Right renal cortex interstitium (tissue), 3 donors: ENCODE measurements around the gene CAMKV. TPM values are rescaled to one million over a fixed set of nuclear protein-coding genes. Genes with fewer than 3 reads are reported as not detected.
"Not testable (repeated sequence)": the region's sequence is repeated elsewhere in the genome, so short reads cannot be mapped to it uniquely, and the experiment has no call there.

ENCODE experiments used
- DNase-seq, 3 donors: peaks; one replicate each; pipeline ENCODE4 v3.0.0-alpha.2; 2013; ENCODE audit warnings: low read depth in 3 of 3, low spot score in 2 of 3
- polyA plus RNA-seq, 3 donors: library from polyadenylated mRNA; unstranded; fragments of 120-200 nt; gene quantifications; one replicate each; pipeline ENCODE4 v1.2.1, GENCODE V29; 2013; ENCODE audit not compliant: insufficient read length in 3 of 3

Gene CAMKV, protein sequence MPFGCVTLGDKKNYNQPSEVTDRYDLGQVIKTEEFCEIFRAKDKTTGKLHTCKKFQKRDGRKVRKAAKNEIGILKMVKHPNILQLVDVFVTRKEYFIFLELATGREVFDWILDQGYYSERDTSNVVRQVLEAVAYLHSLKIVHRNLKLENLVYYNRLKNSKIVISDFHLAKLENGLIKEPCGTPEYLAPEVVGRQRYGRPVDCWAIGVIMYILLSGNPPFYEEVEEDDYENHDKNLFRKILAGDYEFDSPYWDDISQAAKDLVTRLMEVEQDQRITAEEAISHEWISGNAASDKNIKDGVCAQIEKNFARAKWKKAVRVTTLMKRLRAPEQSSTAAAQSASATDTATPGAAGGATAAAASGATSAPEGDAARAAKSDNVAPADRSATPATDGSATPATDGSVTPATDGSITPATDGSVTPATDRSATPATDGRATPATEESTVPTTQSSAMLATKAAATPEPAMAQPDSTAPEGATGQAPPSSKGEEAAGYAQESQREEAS
- polyA plus RNA-seq, result under 1 TPM in 2 of 3 donors, not detected in 1; 0.11 TPM

DNA sequence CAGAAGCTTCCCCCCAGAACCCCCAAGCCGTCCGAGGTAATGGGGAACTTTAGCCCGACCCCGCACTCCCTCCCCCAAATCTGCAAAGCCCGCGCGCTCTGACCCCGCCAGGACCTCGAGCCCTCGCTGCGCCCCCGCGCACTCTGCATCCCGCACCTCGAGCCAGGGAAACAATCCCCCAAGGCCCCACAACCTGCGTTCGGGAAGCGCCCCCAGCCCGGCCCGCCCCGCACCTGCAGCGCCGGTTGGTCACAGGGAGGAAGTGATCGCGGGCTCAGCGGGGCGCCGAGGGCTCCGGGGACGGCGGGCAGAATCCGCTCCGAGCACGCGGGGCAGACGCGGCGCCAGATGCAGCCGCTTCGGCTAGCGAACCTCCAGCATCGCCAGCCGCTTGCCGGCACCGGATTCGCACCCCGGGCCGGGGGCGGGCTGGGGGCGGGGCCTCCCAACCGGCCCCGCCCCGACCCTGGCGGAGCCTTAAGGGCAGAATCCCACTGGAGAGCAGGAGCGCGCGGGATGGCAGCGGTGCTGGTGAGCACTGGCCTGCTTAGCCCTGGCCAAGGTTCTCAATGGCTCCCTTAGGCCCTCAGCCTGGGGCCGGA is at the start of gene CAMKV:
TSS of gene CAMKV (minus strand) at position 382 of the 602 bp plus-strand sequence. CDS start 7,518 bp downstream, outside the sequence.
- DNase-seq, result no peak

DNA sequence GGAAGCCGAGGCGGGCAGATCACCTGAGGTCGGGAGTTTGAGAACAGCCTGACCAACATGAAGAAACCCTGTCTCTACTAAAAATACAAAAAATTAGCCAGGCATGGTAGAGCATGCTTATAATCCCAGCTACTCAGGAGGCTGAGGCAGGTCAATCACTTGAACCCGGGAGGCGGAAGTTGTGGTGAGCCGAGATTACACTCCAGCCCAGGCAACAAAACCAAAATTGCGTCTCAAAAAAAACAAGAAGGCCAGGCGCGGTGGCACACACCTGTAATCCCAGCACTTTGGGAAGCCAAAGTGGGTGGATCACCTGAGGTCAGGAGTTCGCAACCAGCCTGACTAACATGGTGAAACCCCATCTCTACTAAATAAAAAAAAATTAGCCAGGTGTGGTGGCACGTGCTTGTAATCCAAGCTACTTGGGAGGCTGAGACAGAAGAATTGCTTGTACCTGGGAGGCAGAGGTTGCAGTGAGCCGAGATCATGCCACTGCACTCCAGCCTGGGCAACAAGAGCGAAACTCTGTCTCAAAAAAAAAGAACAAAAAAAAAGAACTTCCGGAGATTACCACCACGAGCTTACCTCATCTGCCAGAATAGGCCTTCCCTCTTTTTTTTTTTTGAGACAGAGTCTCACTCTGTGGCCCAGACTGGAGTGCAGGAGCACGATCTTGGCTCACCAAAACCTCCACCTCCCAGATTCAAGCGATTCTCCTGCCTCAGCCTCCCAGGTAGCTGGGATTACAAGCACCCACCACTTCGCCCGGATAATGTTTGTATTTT is 48.3 kb upstream of the CAMKV start:
- DNase-seq, result not testable (repeated sequence)

DNA sequence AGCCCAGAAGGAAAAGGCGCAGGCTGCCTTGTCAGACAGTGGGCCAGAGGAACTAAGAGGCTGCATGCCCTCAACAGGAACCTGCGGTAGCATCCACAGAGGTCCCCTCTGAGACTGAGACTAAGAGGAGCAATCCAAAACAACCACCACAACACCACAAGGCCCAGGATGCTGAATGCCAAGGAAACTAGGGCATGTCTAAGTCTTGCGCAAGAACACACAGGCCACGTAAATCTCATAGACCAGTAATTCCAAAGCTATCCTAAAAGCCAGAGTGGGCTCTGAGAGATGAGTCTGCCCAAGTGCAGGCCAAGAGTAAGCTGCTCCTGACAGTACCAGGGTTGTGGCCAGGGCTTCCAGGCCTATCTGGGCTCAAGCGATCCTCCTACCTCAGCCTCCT is 47.0 kb upstream of the CAMKV start:
- no peak for DNase-seq

DNA sequence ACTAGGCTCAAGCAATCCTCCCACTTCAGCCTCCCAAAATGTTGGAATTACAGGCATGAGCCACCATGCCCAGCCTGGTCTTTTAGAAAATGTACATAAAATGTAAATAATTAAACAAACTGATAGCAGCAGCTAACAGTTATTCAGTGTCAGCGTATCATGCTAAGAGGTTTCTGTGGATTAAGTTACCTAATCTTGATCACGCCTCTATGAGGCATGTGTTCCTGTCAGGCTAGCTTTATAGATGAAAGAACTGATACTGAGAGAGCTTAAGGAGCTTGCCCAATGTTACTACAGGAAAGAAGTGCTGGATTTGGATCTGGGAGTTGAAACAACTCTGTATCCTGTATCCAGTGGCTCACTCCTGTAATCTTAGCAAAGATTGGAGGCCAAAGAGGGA is 45.2 kb upstream of the CAMKV start:
- no peak for DNase-seq

DNA sequence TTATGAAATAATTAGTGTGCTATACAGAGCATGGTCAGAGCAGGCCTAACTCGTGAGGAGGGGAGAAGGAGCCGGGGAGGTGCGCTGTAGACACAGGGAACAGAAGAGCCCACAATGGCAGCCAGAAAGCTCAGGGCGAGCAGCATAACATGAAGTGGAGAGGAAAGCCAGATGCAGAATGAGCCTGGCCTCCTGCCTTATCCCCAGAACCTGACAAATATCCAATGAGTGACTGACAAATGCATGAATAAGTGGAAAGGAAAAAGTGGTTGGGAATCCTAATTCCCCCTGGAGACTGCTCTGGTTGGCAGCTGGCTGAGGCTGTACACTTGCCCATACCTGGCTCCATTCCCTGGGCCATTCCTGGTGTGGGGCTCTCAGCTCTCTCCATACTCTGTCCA is 43.2 kb upstream of the CAMKV start:
- no peak for DNase-seq

DNA sequence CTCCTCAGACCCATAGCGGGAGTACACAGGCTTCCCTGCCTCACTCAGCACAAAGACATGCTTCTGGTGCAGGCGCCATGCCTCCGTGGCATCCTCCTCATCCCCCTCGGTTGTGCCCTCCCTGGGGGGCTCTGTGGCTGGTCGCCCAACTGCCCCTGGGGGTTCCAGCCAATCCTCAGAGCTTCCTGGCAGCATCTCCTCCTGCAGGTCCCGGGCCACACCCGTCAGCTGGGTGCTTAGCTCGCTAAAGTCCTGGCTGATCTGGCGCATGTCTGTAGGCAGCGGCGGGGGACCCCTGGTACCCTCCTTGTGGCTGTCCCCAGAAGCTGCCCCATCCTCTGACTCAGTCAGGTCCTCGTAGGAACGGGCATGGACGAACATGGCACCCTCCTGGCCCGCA is 41.9 kb upstream of the CAMKV start:
- DNase-seq, result no peak

DNA sequence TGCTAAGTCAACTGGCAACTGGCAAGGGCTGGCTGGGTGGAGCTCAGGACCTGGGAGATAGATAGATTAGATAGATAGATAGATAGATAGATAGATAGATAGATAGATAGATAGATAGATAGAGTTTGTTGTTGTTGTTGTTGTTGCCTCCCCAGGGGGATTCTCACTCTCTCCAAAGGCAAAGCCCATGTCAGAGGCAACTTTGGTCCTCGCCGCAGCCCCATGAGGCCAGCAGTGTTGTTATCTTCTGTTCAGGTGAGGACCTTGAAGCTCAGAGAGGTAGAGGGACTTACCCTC is 41.4 kb upstream of the CAMKV start:
- DNase-seq, result no peak

DNA sequence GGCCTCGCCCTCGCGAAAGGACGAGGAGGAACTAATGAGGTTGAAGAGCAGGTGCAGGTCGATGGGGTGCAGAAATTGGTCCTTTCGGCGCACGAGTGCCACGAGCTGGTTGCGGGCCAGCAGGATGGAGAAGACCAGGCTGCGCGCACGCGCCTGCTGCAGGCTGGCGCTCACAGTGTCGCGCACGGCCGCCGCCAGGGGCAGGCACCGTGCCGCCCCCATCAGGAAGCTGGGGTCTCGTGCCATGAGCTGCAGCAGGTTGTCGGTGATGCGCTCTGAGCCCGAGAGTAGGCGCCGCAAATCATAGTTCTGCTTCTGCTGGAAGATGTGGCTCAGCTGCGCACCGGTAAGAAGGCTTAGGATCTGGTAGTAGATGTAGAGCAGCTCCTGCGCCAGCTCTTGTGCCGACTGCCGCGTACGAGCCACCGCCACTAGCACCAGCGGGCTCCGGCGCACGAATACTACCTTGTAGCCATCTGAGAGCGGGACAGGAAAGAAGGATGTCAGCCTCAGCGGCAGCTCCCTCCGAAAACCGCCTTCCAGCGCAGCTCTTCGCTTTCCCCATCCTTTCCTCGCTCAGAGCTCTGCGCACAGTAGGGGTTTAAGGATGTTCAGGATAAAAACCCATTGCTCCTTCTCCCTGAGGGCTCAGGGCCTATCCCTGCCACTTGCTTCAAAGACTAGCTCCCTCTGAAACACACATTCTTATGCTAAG is 40.9 kb upstream of the CAMKV start:
- no peak for DNase-seq

DNA sequence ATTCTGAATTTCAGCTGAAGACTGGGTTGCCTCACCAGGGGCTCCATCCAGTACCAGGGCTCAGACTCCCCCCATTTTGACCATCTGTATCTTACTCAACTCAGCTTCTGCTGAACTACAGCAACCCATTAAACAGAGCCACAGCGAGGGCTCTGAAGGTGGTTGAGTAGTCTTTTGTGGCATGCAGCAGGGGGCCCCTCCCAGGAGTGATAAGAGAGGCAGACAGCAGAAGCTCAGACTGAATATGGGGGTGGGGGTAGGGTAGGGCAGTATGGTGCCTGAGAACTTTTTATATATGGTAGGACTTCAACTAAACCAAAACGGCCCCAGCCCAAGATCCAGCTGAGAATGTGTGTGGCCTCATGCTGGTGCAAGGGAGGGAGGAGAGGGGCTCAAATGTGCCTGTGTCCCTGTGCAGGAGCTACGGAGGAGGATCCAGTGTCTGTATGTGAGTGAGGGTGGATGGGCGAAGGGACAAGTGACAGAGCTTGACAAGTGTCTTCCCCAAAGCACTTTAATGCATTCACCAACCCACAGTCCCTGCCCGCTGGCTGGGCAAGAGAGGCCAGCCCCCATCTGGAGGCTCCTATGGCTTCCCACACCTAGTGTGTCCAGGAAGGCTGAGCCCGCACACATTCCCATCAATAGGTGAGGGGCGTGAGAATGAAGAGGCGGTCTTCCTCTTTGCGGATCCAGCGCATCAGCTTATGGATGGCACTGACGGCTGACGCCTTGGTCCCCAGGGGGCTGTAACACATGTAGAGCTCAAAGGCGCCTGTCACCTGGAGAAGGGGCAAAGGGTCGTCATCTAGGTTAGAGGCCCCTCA is 38.9 kb upstream of the CAMKV start:
- DNase-seq, result no peak

DNA sequence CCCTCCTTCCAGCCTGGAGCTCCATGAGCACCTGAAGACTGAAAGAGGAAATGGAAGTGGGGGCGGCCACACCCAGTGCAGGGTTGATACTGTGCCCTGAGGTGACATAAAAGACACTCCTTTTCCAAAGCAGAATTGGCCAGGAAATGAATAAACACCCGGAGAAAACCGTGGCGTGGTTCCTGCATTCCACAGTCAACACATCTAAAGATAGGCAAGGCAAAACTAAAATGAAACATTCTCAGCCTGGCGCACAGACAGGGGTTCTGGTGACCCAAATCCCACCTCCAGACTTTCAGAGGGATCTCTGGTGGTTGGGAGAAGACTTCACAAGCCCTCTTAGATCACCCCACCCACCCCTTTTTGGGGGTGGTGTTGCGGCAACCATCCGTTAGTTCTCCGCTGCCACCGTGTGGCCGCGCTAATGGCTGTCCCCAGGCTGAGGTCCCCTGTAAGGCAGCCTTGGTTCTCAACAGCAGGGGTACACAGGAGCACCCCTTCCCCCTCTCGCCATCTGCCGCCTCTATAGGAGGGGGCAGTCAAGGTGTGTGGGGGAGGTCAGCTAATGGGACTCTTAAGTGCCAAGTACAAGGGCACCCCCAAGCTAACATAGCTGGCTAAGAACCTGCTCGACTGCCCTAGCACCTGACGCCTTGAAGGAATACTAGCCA is 36.5 kb upstream of the CAMKV start:
- no peak for DNase-seq

DNA sequence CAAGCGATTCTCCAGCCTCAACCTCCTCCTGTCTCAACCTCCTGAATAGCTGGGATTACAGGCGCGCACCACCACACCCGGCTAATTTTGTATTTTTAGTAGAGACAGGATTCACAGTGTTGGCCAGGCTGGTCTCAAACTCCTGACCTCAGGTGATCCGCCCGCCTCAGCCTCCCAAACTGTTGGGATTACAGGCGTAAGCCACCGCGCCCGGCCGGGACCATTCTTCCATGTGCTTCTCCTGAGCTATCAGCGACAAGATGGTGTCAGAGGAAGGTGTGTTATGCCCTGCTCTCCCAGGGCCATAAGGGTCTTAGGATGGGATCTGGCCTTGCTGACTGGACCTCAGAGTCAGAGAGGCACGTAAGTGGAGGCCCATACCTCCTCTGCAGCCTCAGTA is 34.7 kb upstream of the CAMKV start:
- DNase-seq, result not testable (repeated sequence)

DNA sequence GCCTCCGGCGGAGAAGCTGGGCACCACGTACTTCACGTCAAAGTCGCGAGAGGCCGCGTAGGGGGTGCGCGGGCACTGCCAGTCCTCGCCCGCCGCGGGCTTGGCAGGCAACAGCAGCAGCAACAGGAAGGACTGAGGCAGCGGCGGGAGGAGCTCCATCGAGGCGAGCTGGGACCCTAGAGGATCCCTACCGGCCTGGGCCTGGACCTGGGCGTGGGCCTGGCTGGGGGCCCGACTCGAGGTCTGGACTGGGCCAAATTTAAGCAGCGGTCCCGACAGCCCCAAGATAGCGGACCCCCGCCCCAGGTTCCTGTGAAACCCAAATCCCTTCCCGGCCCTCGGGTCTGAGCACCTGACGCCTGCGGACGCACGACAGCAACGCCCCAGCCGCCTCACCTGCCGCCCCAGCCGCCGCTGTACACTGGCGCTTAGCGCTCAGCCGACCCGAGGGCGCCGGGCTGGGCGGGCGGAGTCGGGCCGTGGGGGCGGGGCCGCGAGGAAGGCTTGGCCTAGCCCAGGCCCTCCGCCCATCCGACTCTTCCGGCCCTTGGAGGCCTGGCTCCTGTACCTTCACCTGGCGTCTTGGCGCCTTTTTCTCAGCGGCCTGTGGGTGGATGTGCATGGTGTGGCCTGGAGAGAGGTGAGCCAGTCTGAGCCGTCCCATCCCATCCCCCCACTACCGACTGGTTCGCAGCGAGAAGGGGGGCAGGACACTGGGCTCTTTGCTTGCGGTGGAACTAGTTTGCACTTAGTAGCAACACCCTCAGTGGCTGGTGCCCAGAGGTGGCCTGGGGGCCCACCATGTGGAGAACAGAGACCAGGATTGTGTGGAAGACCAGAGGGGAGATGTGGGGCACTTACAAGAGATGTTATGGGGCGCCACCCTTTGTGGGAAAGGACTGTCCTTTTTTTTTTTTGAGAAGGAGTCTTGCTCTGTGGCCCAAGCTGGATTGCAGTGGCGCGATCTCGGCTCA is 34.0 kb upstream of the CAMKV start, which contains the start of gene MST1R:
TSS of gene MST1R (minus strand) at position 423 of the 974 bp plus-strand sequence. CDS start at position 159, 264 bp downstream.
- no peak for DNase-seq

DNA sequence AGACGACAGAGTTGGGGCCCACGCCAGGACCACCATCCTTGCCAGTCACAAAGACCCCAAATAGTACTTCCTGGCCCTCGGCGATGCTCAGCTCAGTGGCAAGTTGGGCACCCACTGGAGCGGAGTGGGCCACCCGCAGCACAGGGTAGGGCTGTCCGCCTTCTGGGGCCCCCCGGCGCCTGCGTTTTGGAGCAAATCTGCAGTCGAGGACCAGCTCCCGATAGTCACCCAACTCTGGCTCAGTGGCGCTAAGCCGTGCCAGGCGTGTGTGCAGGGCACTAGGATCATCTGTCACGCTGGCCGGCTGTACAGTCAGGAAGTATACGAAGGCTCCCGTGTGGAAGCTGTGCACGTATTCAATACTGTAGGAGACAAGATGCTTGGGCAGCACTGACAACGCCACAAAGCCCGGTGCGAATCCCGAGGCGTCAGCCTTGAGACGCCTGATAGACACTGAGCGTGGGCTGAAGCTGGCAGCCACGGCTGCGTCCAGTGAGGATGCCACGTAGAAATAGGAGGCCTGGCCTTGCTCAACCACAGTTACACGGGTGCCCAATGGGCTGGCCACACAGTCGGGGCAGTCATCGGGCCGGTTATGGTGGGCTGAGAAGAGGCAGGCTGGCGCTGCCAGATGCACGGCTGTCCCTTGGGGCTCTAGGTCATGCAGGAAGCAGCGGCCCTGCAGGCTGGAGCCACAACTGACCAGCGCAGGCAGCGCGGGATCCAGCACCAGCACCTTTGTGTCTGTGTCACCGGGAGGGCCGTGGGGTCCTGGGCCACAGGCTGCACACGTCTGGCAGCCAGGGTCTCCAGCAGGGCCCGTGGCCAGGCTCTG is 33.0 kb upstream of the CAMKV start:
- DNase-seq, result no peak

DNA sequence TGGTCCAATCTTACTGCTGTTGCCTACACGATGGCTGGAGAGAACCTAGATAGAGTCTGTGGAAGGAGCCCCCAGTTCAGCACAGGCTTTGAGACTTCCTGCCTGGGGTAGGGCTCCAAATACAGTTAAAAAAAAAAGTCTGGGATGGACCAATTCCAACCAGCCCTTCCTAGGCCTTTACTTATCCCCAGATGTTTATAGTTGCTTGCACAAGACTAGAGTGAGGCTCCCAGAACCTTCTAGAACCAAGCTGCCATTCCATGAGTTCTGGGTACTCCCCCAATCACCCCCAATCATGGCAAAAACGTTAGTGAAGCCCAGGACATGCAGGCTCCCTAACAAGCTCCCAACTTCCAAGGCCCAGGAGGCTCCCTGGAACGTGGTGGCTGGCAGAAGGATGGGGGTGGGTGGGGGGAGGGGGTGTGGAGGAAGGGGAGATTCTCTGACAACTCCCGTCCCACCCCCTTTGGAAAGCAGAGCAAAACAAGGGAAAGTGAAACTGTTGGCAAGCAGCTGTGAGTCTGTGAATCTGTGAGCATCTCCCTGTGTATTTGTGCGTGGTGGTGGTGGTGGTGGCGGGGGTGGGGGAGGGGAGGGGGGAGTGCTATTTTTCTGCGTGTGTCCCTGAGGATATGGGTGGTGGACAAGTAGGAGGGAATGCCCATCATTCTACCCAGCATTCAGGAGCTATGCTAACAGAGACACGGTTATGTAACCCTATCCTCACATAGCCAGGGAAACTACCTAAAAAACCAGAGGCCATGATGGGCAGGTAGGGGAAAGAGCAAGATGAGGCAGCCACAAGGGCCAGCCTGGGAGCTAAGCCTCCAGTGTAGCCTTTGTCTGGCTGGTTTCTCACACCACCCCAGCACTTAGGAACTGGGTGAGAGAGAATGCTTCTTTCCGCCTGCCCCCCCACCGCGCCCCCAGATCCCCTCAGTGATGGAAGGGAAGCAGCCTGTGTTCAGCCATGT is 31.9 kb upstream of the CAMKV start:
- no peak for DNase-seq

DNA sequence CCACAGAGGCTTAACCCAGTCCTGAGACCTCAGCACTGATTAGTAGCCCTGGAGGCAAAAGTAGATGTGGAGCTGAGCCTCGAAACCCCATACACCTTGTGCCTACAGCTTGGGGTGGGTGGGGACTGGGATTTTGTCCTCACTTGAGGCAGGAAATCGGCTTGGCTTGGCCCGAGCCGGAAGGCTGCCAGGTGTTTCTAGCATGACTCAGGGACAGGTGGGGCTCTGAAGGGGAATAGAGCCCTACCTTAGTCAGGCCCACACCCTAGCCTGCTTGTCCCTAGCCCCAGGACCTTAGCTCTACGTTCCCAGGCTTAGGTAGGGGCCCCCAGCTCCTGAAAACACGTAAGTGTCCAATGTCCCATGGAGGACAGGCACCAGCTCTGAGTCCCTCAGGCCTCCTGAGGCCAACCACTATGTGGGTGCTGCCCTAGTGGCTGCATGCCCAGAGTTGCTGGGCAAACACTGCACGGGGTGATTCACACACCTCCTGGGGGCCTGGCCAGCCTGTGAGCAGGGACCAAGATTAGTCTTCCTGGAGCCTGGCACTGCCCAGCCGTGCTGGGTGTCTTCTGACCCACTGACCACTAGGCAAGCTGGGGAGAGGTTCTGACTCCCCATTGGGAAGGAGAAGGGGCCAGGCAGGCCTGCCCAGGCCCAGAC is 30.9 kb upstream of the CAMKV start:
- DNase-seq, result no peak

DNA sequence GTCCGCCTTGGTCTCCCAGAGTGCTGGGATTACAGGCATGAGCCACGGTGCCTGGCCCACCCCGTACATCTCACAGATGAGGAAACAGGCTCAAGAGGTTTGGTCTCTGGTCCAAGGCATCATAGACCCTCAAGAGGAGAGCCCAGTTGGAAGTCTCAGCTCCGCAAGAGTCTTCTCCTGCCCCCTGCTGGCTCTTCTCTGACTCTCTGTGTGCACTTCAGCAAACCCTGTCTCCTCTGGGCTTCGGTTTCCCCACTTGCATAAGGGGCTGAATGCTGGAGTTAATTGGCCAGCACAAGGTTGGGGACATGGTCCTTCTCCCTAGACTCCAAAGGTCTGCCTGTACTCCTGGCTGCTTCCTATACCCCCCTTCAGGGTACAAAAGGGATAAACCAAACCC is 30.1 kb upstream of the CAMKV start:
- no peak for DNase-seq
